KOPT-K1 (cell line): ENCODE measurements around the gene FAM43A.

Experiments
- H3K27ac ChIP-seq: fragments of 200-600 bp; sonication (generic); 2 replicates; pipeline ENCODE4 v1.5.1; 2016; ENCODE audit warnings: antibody characterized with exemption, mild to moderate bottlenecking, low read depth, low read length; ENCODE audit not compliant: poor library complexity, severe bottlenecking
- H3K36me3 ChIP-seq: fragments of 200-600 bp; sonication (generic); 2 replicates; pipeline ENCODE4 v1.5.1; 2017; ENCODE audit warnings: antibody characterized with exemption, mild to moderate bottlenecking, low read length, moderate library complexity; ENCODE audit not compliant: insufficient read depth
- H3K9me3 ChIP-seq: fragments of 200-600 bp; sonication (generic); 2 replicates; pipeline ENCODE4 v1.5.1; 2017; ENCODE audit warnings: antibody characterized with exemption, low read length, mild to moderate bottlenecking; ENCODE audit not compliant: insufficient read depth, poor library complexity, severe bottlenecking

The FAM43A gene

DNA sequence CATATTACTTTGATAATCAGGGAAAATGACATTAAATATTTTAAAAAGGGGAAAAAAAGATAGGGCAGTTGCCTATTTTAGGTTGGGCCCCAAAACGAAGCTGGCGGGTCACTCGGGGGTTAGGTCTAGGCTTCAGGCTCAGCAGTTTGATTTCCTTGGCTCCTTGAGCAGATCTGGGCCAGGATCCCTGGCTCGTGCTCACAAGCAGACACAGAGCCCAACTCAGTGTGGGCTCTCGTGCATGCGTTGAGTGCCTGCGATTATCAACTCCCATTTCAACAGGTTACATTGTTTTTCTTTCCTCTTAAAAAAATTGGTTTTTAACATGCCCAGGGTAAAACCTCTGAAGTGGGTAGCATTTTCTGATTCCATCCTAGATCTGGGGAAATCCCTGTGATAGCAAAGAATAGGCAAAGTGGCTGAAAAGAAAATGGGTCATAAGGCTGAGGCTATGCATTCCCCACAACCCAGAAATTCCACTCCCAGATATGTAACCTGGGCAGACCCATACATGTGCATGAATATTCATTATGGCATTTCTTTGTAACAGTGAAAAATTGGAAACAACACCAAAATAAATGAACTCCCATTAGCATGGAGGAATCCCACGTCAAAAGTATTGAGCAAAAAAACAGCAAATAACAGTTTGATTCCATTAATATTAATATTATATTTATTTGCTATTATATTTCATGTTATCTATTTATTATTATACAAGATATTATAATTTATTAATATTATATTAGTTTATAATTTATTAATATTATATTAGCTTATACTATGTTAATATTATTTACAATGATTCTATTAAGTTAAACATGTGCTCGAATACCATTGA lies 27.8 kb downstream of the FAM43A start:
- Histone ChIP-seq H3K36me3 (no peaks in the 10 kb centered on the region), H3K9me3 (no peaks in the 10 kb centered on the region), H3K27ac (no peak overlapping the region)

DNA sequence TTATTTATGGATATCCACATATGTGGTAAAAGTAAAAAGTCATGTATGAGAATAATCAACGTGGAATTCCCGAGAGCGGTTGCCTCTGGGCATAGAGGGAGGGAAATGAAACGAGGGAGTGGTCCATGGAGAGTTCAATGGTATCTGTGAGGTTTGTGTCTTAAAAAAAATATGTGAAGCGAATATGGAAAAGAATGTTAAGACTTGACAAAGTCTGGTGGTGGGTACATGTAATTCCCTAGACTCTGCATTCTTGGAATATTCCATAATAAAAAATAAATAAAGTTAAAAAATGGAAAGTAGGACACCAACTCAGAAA lies 28.4 kb downstream of the FAM43A start:
- Histone ChIP-seq H3K9me3 (no peaks in the 10 kb centered on the region), H3K27ac (no peak overlapping the region), H3K36me3 (no peaks in the 10 kb centered on the region)

DNA sequence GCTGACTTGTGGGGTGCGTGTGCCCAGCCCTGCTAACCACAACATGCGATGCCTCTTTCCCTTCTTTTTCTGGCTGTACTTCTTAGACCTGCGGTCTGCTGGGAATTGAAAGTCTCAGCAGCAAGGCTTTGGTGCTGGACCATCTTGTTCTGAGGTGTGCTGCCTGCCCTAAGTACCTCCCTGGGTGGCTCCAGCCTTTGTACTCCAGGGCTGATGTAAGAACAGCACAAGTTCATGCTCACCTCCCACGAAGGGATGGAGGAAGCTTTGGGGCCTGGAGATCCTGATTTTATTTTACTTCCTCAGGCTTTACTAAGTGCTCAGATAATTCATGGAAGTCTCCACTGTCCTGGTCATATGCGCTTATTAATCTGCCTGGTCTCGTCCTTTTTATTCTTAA lies 28.9 kb downstream of the FAM43A start:
- Histone ChIP-seq H3K27ac (no peak overlapping the region), H3K9me3 (no peaks in the 10 kb centered on the region), H3K36me3 (no peaks in the 10 kb centered on the region)

DNA sequence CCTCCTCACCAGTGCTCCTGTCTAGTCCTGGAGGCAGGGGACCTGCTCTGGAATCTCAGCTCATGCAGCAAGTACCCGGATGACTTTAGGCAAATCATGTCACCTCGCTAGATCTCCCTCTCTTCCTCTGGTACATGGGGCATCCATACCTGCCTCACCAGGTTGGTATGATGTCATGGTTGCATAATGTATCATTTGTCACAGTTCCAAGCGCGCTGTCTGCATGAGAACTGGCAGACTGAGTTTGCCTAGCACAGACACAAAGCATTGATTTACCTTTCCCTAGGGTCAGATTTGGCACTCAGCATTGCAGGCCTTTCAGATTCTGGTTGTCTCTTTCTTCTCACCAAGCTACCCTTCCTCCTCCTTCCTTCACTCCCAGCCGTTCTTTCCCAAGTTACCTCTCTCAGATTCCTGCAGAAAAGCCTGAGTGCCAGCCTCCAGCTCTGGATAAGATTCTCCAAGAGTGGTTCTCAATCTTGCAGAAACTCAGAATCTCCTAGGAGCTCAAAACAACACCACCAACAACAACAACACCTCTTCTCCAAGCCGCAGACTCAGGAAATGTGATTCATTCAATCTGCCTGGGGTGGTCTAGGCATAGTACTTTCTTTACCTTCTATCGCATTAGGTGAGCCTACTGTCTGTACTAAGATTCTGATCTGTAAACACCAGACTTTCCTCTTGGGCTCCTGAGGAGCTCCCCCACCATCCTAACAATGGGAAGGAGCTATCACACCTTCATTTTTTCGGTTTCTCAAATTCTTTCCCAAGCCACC lies 29.5 kb downstream of the FAM43A start:
- H3K27ac ChIP-seq, result no peak overlapping the region
- H3K9me3 ChIP-seq, result no peaks in the 10 kb centered on the region
- H3K36me3 ChIP-seq, result no peaks in the 10 kb centered on the region

DNA sequence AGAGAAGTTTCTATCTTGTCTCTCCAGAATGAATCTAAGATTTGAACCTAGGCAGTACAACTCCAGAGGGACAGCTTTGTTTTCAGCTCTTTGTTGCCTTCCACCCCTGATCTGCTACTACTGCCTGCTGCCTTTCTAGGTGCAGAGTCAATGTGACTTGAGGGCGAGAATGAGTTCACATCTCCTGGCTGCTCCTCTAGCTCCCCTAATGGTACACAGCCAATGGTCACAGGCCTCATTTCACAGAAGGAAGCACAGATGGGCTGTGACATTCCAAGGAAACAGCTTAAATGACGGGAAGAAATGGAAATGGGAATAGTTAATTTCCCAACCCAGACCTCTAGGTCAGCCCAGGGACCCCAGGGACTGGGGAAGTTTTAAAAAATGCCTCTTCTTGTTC lies 32.4 kb downstream of the FAM43A start:
- Histone ChIP-seq H3K27ac (no peak overlapping the region), H3K9me3 (no peaks in the 10 kb centered on the region), H3K36me3 (no peaks in the 10 kb centered on the region)

DNA sequence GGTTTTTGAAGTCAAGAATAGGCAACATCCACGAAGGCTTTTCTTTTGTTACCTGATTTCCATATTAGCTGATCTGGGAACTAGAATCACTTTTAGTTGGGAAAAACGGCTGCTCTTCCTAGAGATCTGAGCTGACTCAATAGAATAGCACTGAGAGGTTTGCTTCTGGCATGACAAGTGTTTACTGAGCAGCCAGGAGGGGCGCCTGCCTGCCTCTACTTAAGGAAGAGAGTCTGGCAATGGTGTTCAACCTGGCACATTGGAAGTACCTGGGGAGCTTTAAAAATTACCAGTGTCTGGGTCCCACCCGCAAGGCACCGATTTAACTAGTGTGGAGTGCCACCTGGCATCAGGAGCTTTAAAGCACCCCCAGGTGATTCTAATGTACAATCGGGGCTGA lies 34.4 kb downstream of the FAM43A start:
- no peaks in the 10 kb centered on the region for H3K36me3 ChIP-seq
- H3K27ac ChIP-seq, result no peak overlapping the region
- no peaks in the 10 kb centered on the region for H3K9me3 ChIP-seq

DNA sequence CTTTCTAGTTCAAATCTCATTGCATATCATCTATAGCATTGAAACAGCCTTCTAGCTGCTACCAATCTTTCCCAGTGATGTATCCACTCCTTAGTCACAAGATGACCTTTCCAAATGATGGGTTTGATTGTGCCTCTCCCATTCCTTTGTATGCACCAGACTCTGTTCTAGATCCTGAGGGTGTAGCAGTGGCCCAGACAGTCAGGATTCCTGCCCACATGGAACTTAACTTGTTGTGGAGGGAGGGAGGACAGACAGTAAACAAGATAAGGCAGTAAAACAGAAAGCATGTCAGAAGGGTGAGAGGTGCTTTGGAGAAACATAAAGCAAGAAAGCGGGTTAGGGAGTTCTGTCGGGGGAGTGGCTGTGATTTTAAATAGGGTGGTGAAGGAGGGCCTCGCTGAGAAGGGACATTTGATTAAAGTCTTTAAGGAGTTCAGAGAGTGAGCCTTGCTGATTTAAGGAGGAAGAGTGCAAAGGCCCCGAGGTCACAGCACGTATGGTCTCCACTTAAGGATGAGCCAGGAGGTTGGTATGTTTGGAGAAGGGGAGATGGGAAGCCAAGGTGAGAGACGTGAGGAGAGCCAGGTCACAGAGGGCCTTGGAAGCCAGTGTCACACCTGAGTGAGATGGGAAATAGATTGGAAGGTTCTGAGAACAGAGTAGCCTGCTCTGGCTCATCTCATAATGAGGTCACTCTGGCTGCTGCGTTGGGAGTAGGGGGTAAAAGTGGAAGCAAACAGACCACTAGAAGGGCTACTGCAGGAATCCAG lies 38.3 kb downstream of the FAM43A start:
- Histone ChIP-seq H3K27ac (no peak overlapping the region), H3K9me3 (no peaks in the 10 kb centered on the region)

DNA sequence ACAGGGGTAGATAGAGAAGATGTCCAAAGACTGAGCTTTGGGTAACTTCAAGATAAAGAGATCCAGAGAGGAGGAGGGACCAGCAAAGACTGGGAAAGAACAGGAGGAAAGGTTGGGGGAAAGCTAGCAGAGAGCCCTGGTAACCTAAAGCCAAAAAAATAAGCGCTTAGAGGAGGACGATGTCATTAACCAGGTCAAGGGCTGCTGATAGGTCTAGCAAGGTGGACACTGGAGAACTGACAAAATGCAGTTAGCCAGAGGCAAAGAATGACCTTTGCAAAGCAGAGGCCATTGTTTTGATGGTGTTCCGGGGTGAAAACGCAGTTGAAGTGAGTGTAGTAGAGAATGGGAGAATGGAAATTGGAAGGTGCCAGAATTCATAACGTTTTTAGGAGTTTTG lies 39.7 kb downstream of the FAM43A start:
- Histone ChIP-seq H3K36me3 (no peaks in the 10 kb centered on the region), H3K27ac (no peak overlapping the region)

More for the DNA sequence above, 38.3 kb downstream of the FAM43A start:
- H3K36me3 ChIP-seq, result no peaks in the 10 kb centered on the region

DNA sequence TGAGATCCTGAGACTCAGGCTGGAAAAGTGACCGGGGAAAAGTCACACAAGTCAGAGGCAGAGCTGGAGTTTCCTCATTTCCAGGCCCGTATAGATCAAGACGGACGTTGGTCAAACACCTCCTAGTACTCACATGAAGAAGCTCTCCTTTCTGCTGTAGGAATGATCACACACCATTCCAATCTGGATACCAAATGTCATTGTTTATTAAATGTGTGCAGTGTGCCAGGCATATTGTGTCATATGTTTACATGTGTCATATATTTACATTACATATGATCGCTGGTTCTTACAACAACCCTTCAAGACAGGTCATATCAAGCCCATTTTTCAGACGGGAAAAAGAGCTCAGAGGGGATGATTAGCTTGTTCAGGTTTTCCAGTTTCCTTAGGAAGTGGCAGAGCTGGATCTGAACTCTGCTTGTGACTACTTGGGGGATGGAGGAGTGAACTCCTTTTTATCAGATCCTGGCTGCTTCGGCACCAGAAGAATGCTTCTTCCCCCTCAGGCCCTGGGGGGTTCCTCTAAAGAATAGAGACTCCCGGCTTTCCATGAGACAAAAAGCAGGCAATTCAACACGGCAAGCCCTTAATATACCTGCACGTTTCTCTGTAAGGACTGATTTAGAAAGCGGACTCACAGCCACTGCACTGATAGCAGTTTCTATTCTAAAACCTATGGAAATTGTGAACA lies 41.9 kb downstream of the FAM43A start:
- no peak overlapping the region for H3K27ac ChIP-seq

More for the DNA sequence above, 39.7 kb downstream of the FAM43A start:
- H3K9me3 ChIP-seq, result no peaks in the 10 kb centered on the region

DNA sequence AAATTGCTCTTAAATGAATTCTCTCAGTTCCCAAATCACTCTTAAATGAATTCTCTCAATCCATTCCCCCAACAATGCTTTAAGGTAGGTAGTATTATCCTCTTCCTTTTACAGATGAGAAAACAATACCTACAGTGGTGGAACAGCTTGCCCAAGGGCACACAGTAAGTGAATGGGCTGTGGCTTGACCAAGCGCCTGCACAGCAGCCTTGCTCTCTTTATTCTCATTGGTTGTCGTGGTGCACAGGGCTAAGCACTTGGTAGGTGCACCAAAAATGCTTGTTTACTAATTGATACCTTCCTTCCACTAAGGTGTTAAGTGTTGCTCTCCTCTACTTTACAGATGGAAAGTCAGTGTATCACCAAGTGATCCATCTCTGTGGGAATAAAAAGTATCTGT lies 43.3 kb downstream of the FAM43A start:
- Histone ChIP-seq H3K27ac (no peak overlapping the region), H3K36me3 (no peaks in the 10 kb centered on the region), H3K9me3 (no peaks in the 10 kb centered on the region)

More for the DNA sequence above, 41.9 kb downstream of the FAM43A start:
- H3K36me3 ChIP-seq, result no peaks in the 10 kb centered on the region
- no peaks in the 10 kb centered on the region for H3K9me3 ChIP-seq

DNA sequence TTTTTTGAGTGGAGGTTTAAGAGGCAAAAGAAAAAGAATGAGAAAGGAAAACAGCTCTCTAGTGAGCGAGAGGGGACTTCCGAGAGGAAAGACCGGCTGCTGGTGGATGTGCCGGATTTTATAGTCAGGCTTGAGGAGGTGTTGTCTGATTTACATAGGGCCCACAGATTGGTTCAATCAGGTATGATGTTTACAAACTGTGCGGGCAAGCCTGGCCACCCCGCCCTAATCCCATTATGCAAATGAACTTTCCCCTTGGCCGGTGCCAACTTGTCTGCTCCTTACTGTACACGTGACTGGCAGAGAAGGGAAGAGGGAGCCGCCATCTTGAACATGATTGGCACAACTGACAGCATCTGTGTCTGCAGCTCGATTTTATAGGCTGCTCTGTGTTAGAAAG lies 44.7 kb downstream of the FAM43A start:
- Histone ChIP-seq H3K9me3 (no peaks in the 10 kb centered on the region), H3K36me3 (no peaks in the 10 kb centered on the region), H3K27ac (no peak overlapping the region)

DNA sequence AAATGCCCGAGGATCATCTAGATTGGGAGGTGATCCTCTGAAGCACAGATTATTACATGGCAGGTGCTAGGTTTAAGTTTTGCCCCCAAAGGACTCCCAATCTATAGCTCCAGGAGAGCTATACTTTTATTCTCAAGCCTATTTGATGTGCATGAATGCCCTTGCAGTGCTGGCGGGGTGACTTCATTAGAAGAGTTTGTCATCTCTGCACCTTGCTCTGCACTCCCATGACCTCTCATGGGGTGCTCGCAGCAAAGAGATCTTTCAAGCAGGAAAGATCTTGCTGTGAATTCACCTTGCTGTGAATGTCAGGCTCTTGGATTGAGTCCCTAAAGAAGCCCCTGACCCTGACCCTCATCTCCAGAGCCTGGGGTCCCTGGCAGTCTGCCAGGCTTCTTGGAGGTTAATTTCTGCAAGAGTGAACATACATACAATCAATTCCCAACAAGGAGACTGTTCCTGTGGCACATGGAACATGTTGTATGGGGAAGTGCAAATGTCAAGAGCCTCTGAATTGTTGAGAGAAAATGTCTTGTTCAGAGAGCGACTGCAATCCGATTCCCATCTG lies 45.9 kb downstream of the FAM43A start:
- Histone ChIP-seq H3K27ac (no peak overlapping the region), H3K9me3 (no peaks in the 10 kb centered on the region), H3K36me3 (no peaks in the 10 kb centered on the region)

DNA sequence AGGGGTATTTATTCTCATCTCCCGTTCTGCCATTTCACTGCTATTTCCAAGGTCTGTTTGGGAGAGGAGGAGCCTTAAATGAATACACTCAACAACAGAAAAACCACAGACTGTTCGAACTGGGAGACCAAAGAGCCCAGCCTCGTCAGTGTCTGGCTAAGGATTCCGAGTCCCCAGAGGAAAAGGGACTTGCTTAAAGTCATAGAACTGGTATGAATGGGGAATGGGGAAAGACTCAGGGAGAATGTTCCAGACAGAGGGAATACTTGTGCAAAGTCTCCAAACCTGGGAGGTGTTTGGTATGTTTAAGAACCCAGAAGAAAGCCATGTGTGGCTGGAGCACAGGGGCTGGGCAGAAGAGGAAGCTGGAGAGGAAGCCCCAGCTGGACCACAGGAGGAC lies 46.9 kb downstream of the FAM43A start:
- Histone ChIP-seq H3K9me3 (no peaks in the 10 kb centered on the region), H3K36me3 (no peaks in the 10 kb centered on the region), H3K27ac (no peak overlapping the region)

DNA sequence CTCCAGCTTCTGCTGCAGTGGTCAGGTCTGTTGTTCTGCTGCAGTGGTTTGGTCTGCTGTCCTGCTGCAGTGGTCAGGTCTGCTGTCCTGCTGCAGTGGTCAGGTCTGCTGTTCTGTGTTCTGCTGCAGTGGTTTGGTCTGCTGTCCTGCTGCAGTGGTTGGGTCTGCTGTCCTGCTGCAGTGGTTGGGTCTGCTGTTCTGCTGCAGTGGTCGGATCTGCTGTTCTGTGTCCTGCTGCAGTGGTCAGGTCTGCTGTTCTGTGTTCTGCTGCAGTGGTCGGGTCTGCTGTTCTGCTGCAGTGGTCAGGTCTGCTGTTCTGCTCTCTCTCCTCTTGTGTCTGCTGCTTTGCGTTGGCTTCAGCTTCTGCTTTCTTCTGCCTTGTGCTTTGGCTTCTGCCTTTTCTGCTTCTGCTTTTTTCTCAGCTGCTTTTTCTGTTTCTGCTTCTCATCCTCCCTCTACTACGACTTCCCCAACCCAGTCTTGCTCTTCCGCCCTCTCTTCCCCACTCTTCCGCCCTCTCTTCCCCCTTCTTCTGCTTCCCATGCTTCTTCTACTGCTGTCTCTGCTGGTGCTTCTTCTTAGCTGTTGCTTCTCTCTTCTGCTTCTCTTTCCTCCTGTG lies 50.7 kb downstream of the FAM43A start:
- H3K27ac ChIP-seq, result no peak overlapping the region
- no peaks in the 10 kb centered on the region for H3K36me3 ChIP-seq
- no peaks in the 10 kb centered on the region for H3K9me3 ChIP-seq
